GM12892 (cell line): ENCODE data around the gene S100PBP.

Experiments used
- POLR2A ChIP-seq: IDR thresholded peaks from 2 replicates; pipeline ENCODE4 v1.6.1; 2011; ENCODE audit warnings: low read depth, low read length, control low read depth
- POLR2AphosphoS5 ChIP-seq: IDR thresholded peaks from 2 replicates; pipeline ENCODE4 v1.6.1; 2011; ENCODE audit warnings: low read depth, low read length, control low read depth
- TAF1 ChIP-seq: IDR thresholded peaks from 2 replicates; pipeline ENCODE4 v1.6.1; 2011; ENCODE audit warnings: low read depth, mild to moderate bottlenecking, control low read depth, low read length, borderline replicate concordance

DNA sequence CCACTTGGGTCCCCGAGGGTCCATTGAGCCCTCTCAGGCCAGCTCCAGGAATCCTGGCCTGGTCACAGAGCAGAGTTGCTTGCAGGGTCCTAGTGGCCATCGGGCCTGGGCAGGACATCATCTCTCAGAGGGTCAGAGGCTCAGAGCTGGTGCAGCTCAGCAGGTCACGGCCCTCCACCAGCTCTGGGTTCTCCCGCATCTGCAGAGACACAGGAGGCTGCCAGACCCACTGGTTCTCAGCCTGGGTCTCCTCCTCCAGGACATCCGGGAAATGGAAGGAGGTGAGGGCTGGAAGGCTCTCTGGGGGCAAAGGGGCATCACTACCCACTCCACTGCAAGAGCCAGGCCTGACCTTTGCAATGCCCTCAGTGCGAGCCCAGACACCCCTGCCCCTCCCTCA lies 77.2 kb downstream of the S100PBP start:
- no peak for TF ChIP-seq POLR2AphosphoS5
- no peak for TF ChIP-seq POLR2A
- TF ChIP-seq TAF1, result no peak
